Esophagus muscularis mucosa (tissue), 4 donors: ENCODE data around the gene PCDH12. TPM values are rescaled to one million over a fixed set of nuclear protein-coding genes. Genes with fewer than 3 reads are reported as not detected.
"Not testable (repeated sequence)": the region's sequence is repeated elsewhere in the genome, so short reads cannot be mapped to it uniquely, and the experiment has no call there.

Source experiments
- DNase-seq: peaks from one replicate; pipeline ENCODE4 v3.0.0-alpha.2; 2017; ENCODE audit errors: extremely low spot score
- H3K27ac ChIP-seq, 4 donors: fragments of 200-600 bp; sonication (generic); replicated peaks in 1 of 4; 1 replicate in 3 of 4; 2 replicates in 1 of 4; pipeline ENCODE4 v1.5.1; 2016 to 2019; ENCODE audit warnings: mild to moderate bottlenecking in 1 of 4
- H3K27me3 ChIP-seq, 4 donors: fragments of 200-600 bp; sonication (generic); one replicate each; pipeline versions ENCODE4 v1.5.1 to v1.6.0; 2016 to 2019
- H3K36me3 ChIP-seq, 4 donors: fragments of 200-600 bp; sonication (generic); one replicate each; pipeline ENCODE4 v1.5.1; 2016 to 2019
- H3K4me1 ChIP-seq, 4 donors: fragments of 200-600 bp; sonication (generic); one replicate each; pipeline ENCODE4 v1.5.1; 2016 to 2019
- H3K4me3 ChIP-seq, 4 donors: fragments of 200-600 bp; sonication (generic); 1 replicate in 2 of 4; 2 replicates in 2 of 4; pipeline ENCODE4 v1.5.1; 2016 to 2019; ENCODE audit warnings: mild to moderate bottlenecking in 4 of 4, moderate library complexity in 1 of 4
- H3K9me3 ChIP-seq, 4 donors: fragments of 200-600 bp; sonication (generic); 1 replicate in 3 of 4; 2 replicates in 1 of 4; pipeline ENCODE4 v1.5.1; 2016 to 2019
- CTCF ChIP-seq, 3 experiments: fragments of 200-600 bp in 2 of 3; fragments of 450-650 bp in 1 of 3; sonication (generic) in 2 of 3; IDR thresholded peaks; one replicate each; pipeline ENCODE4 v1.5.1; 2017 to 2019; ENCODE audit warnings: antibody characterized with exemption in 3 of 3, mild to moderate bottlenecking in 2 of 3, moderate library complexity in 1 of 3
- EP300 ChIP-seq: sonication (generic); formaldehyde crosslinking; IDR thresholded peaks from one replicate; pipeline ENCODE4 v1.6.1; 2017; ENCODE audit warnings: antibody characterized with exemption
- POLR2A ChIP-seq: fragments of 450-650 bp; IDR thresholded peaks from one replicate; pipeline ENCODE4 v1.6.1; 2017; ENCODE audit warnings: antibody characterized with exemption, moderate library complexity, mild to moderate bottlenecking, low read depth
- POLR2AphosphoS5 ChIP-seq, 2 donors: sonication (generic); formaldehyde crosslinking; IDR thresholded peaks; one replicate each; pipeline ENCODE4 v1.6.1; 2017; ENCODE audit warnings: antibody characterized with exemption in 2 of 2
- WGBS: methylation state at CpG from one replicate; pipeline ENCODE4 v1.1.5; 2018; 5-methylcytosine and 5-hydroxymethylcytosine counted together
- intact Hi-C: fragments of 100-400 bp; cut with DNase I; formaldehyde crosslinking; loops from one replicate; pipeline ENCODE4 v1.15.1; 2023
- total RNA-seq, 4 donors: library from RNA; depleted of rRNA; stranded (reverse); fragments of >200 nt; gene quantifications; one replicate each; pipeline versions ENCODE4 v1.1.0 to v1.2.1, GENCODE V29; 2016

The PCDH12 gene
- total RNA-seq, 4 donors from 2014 or later: 1.2 to 6.7 (median 3.5) TPM

DNA sequence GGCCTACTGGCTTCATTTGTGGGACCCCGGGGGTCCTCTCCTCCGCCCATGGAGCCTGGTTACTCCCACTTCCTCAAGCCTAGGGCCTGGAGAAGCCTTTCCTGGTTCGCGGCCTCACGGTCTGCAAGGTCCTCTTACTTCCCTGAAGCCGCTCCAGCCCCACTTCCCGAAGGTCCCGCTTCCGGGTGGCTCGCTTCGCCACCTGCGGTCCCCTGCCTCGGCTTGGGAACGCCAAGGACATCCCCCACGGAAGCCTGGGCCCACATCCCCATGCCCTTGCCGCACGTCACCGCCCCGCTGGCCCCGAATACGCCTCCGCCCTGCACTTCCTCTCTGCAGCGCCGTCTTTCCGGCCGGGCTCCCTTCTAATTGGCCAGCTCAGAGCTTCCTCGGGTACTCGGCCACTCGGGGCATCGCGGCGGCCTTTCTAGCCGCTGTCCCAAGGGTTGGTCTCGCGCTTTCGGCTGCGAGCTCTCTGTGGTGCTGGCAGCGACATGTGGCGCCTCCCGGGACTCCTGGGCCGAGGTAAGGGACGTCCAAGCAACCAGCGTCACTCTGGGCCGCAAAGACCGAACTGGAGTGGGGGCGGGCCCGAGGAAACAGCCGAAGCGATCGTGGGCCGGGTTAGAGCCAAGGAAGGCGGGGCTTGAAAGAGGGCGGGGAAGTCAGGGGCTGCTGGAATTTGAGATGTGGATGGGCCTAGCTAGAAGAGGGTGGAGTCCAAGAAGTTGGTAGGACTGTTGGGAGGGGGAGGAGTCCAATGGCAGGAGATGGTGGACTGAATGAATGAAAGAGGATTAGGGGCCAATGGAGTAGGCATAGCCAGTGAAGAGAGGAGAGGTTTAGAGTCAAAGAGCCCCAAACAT is 34.3 kb downstream of the PCDH12 start, which contains the start of gene DELE1:
DELE1 (plus strand) TSS at position 424 of the 866 bp plus-strand sequence; CDS start at position 495, 71 bp downstream.
- Histone ChIP-seq H3K36me3 (peaks cover 11 to 42% (median 37%) of the 10 kb centered on the region in 4 donors), H3K4me1 (peaks cover 25 to 39% (median 32%) of the 10 kb centered on the region in 4 donors)
- under 1% methylated on average over 38 of the region's 53 CpGs for WGBS

GRCh38 chr5:141922827-141923447 is 35.1 kb downstream of the PCDH12 start:
- H3K9me3 ChIP-seq, intact Hi-C loops, H3K27me3 ChIP-seq, DNase-seq: not testable (repeated sequence)
- Histone ChIP-seq H3K4me3 (peak overlapping the region; percentile 70 to 75 (median 74)), H3K36me3 (peaks cover 7 to 34% (median 30%) of the 10 kb centered on the region in 4 donors), H3K27ac (peak overlapping the region; percentile 91 to 97 (median 95)), H3K4me1 (peaks cover 25 to 39% (median 32%) of the 10 kb centered on the region in 4 donors)
- WGBS: 73% methylated on average over 22 of the region's 28 CpGs

More for the DNA sequence above, 34.3 kb downstream of the PCDH12 start, which contains the start of gene DELE1:
- Histone ChIP-seq H3K27me3 (no peaks in the 10 kb centered on the region), H3K9me3 (no peaks in the 10 kb centered on the region), H3K4me3 (peak within 1 kb of the TSS; percentile 70 to 75 (median 74)), H3K27ac (peak within 1 kb of the TSS; percentile 91 to 97 (median 95))
- peak; percentile 98 for DNase-seq
- TF ChIP-seq CTCF (IDR thresholded peaks at IDR 0.05) (no peak), POLR2A (peak; percentile 61), EP300 (no peak), POLR2AphosphoS5 (IDR thresholded peaks at IDR 0.05) (peak; percentile 85 to 93)
- intact Hi-C loops: no loop called here

DNA sequence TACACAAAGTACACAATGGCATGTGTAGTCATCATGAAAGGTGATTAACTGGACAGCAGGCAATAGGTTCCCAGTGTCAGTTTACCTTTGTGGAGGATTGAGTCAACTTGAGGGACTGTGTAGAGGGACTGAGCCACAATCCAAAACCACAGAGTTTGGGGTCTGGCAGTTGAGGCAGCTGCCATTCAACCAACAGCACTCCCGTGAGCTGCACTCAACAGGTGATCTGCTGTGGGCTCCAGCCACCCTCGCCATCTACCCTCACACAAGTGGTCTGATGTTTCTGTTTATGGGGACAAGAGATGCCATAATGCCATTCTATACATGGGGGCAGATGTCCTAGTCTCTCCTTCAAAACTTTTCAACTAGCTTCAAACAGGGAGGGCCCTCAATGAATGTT is 37.2 kb downstream of the PCDH12 start:
- H3K27me3 ChIP-seq: peaks cover 0 to 7% (median 0%) of the 10 kb centered on the region in 4 donors
- H3K36me3 ChIP-seq: peaks cover 0 to 13% (median 11%) of the 10 kb centered on the region in 4 donors
- intact Hi-C loops: no loop called here
- no peak for DNase-seq
- no peak overlapping the region for H3K27ac ChIP-seq
- no peak overlapping the region for H3K4me3 ChIP-seq
- no peaks in the 10 kb centered on the region for H3K9me3 ChIP-seq
- H3K4me1 ChIP-seq: peaks cover 20 to 26% (median 25%) of the 10 kb centered on the region in 4 donors
- WGBS: 83% methylated on average over 2 of the region's 2 CpGs
- TF ChIP-seq CTCF (IDR thresholded peaks at IDR 0.05): no peak

GRCh38 chr5:141919218-141920119 is 38.5 kb downstream of the PCDH12 start:
- no peaks in the 10 kb centered on the region for H3K36me3 ChIP-seq
- DNase-seq: no peak
- peaks cover 13 to 20% (median 17%) of the 10 kb centered on the region in 4 donors for H3K4me1 ChIP-seq
- no peak overlapping the region for H3K4me3 ChIP-seq
- no peak overlapping the region for H3K27ac ChIP-seq
- WGBS: 88% methylated on average over 8 of the region's 8 CpGs
- peaks cover 0 to 7% (median 0%) of the 10 kb centered on the region in 4 donors for H3K27me3 ChIP-seq
- H3K9me3 ChIP-seq: no peaks in the 10 kb centered on the region
- intact Hi-C loops: no loop called here
- no peak for TF ChIP-seq EP300
- TF ChIP-seq CTCF (IDR thresholded peaks at IDR 0.05): no peak
- TF ChIP-seq POLR2A: no peak
- no peak for TF ChIP-seq POLR2AphosphoS5 (IDR thresholded peaks at IDR 0.05)
